OCI-LY3 (cell line): ENCODE results near the gene TECPR2.

Experiments
- EZH2phosphoT487 ChIP-seq: fragments of 200-600 bp; shearing (Covaris generic); IDR thresholded peaks from 2 replicates; pipeline ENCODE4 v1.6.1; 2018; ENCODE audit warnings: antibody characterized with exemption, mixed run types, low read depth
- TF ChIP-seq, protein P1 (sequence below): fragments of 200-600, 300-600 bp; sonication (generic); IDR thresholded peaks from 2 replicates; pipeline ENCODE4 v1.5.1; 2014; ENCODE audit warnings: antibody characterized with exemption, low read length, low read depth

DNA sequence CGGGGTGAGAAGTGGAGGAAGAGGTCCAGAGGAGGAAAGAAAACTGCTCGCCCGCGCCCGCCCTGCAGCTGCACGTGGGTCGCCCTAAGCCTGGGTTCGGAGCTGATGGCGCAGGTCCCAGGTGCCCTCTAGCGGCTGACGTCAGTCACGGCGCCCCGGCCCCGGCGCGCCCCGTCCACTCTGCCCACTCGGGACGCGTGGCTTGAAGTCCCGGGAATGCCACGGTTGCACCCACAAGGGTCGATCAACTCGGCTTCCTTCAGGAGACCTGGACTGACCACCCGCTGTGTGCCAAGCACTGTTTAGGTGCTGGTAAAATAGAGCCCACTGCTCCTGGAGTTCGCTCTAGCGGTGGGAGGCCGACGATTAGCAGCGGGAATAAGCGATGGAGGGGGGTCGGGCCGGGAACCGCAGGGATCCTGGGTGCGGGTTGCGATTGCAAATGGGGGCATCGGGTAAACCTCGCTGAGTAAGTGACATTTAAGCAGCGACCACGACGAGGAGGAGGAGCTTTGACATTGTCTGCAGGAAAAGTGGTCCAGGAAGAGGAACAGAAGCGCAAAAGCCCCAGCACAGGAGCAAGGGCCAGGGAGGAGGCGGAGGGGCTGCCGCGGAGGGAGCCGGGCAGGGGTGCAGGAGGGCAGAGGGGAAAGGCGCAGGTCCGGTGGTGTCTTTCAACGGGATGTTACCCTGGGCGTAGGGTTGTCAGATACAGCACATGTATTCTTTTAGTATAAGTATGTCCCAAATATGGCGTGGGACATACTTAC lies 48.3 kb upstream of the TECPR2 start:
- TF ChIP-seq, protein P1, sequence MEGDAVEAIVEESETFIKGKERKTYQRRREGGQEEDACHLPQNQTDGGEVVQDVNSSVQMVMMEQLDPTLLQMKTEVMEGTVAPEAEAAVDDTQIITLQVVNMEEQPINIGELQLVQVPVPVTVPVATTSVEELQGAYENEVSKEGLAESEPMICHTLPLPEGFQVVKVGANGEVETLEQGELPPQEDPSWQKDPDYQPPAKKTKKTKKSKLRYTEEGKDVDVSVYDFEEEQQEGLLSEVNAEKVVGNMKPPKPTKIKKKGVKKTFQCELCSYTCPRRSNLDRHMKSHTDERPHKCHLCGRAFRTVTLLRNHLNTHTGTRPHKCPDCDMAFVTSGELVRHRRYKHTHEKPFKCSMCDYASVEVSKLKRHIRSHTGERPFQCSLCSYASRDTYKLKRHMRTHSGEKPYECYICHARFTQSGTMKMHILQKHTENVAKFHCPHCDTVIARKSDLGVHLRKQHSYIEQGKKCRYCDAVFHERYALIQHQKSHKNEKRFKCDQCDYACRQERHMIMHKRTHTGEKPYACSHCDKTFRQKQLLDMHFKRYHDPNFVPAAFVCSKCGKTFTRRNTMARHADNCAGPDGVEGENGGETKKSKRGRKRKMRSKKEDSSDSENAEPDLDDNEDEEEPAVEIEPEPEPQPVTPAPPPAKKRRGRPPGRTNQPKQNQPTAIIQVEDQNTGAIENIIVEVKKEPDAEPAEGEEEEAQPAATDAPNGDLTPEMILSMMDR, result peak; percentile 93
- TF ChIP-seq EZH2phosphoT487, result no peak
